ENCODE data around the gene SRSF6.
A peak's percentile ranks its signal among the peaks of the same experiment; 100 is the strongest.
"Not testable (repeated sequence)": the region's sequence is repeated elsewhere in the genome, so short reads cannot be mapped to it uniquely, and the experiment has no call there.

Gene SRSF6

DNA sequence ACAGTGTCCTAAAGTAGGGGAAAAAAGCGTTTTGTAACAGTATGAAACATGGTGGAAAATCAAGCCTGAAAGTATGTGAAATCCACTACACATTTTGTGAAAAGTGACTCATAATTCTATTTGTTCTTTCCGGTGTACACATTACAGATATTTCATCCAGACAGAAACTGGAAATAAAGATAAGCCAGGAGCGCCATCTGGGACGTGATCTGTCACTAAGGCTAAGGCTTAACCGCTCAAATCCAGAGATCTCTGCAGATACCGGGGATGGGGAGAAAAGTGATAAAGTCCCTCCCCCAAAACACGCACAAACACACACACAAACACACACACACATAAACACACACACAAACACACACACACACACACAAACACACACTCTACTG, 26.6 kb upstream of the SRSF6 start:
- Histone ChIP-seq H3K9me3 (ENCODE audit: control insufficient read depth, insufficient read depth, low read depth, low read length) (no peaks in the 10 kb centered on the region), H3K4me3 (ENCODE audit: low read depth, low read length) (0 out of 2 replicates have a peak overlapping the region, but pooled peaks have one; percentile 39), H3K4me1 (ENCODE audit: control insufficient read depth, insufficient read depth, low read length) (peaks cover 12% of the 10 kb centered on the region), H3K27ac (ENCODE audit: low read depth, low read length) (no peak overlapping the region), H3K36me3 (ENCODE audit: control insufficient read depth, insufficient read depth, low read length) (no peaks in the 10 kb centered on the region), H3K27me3 (ENCODE audit: control insufficient read depth, insufficient read depth, low read length) (0 out of 2 replicates have a peak, but pooled peaks cover 6% of the 10 kb centered on the region), H3K9ac (ENCODE audit: low read length) (no peak overlapping the region)

DNA sequence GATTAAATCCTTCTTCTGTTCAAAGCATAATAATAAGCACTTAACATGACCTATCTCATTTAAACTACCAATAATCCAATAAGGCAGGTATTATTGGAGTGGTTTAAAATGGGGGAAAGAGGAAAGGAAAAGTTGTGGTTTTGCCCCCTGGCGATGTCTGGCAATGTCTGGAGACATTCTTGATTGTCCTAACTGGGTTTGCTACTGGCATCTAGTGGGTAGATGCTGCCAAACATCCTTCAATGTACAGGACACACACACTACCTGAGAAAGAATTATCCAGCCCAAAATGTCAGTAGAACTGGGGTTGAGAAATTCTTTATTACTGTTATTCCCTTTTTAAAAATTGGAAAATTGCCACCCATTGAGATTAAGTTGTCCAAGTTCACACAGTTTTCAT, 25.2 kb upstream of the SRSF6 start:
- Histone ChIP-seq H3K9me3 (ENCODE audit: control insufficient read depth, insufficient read depth, low read depth, low read length) (no peaks in the 10 kb centered on the region), H3K27me3 (ENCODE audit: control insufficient read depth, insufficient read depth, low read length) (no peaks in the 10 kb centered on the region), H3K36me3 (ENCODE audit: control insufficient read depth, insufficient read depth, low read length) (no peaks in the 10 kb centered on the region), H3K9ac (ENCODE audit: low read length) (no peak overlapping the region), H3K4me1 (ENCODE audit: control insufficient read depth, insufficient read depth, low read length) (peaks cover 12% of the 10 kb centered on the region), H3K4me3 (ENCODE audit: low read depth, low read length) (no peak overlapping the region), H3K27ac (ENCODE audit: low read depth, low read length) (no peak overlapping the region)

DNA sequence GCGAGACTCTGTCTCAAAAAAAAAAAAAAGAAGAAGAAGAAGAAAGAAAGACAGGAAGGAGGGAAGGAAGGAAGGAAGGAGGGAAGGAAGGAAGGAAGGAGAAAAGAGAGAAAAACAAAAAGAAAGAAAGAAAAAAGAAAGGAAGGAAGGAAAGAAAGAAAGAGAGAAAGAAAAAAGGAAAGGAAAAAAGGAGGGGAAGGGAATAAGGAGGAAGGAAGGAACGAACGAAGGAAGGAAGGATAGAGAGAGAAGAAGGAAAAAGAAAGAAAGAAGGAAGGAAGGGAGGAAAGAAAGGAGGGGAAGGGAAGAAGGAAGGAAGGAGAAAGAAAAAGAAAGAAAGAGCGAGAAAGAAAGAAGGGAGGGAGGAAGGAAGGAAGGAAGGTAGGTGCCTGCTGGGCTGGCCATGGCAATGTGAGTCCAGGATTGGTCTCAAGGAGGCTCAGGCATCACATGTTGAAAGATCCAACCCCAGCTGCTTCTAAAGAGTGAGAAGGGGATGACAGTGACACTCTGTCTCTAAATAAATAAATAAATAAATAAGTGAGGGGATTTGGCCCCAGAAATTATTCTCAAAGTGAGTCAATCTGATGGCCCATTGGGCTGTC, 24.3 kb upstream of the SRSF6 start:
- no peaks in the 10 kb centered on the region for H3K36me3 ChIP-seq (ENCODE audit: control insufficient read depth, insufficient read depth, low read length)
- H3K4me3 ChIP-seq (ENCODE audit: low read depth, low read length): no peak overlapping the region
- peaks cover 12% of the 10 kb centered on the region for H3K4me1 ChIP-seq (ENCODE audit: control insufficient read depth, insufficient read depth, low read length)
- no peak overlapping the region for H3K27ac ChIP-seq (ENCODE audit: low read depth, low read length)
- H3K9ac ChIP-seq (ENCODE audit: low read length): no peak overlapping the region
- no peaks in the 10 kb centered on the region for H3K27me3 ChIP-seq (ENCODE audit: control insufficient read depth, insufficient read depth, low read length)
- no peaks in the 10 kb centered on the region for H3K9me3 ChIP-seq (ENCODE audit: control insufficient read depth, insufficient read depth, low read depth, low read length)

DNA sequence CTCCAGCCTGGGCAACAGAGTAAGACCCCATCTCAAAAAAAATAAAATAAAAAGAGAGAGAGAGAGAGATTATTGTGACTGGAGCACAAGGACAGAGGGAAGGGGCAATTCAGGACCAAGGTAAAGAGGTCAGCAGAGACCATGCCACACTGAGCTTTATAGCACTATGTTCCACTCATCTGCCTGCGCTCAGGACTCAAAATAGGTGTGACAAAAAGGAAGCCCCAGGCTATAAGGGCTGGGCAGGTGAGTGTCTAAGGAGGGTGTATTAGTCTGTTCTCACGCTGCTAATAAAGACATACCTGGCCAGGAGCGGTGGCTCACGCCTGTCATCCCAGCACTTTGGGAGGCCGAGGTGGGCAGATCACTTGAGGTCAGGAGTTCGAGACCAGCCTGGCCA, 23.1 kb upstream of the SRSF6 start:
- Histone ChIP-seq H3K4me1 (ENCODE audit: control insufficient read depth, insufficient read depth, low read length) (peaks cover 12% of the 10 kb centered on the region), H3K27ac (ENCODE audit: low read depth, low read length) (no peak overlapping the region), H3K36me3 (ENCODE audit: control insufficient read depth, insufficient read depth, low read length) (no peaks in the 10 kb centered on the region)

GRCh38 chr20:43438578-43439316, 18.9 kb upstream of the SRSF6 start:
- H3K27me3 ChIP-seq (ENCODE audit: control insufficient read depth, insufficient read depth, low read length): no peaks in the 10 kb centered on the region
- no peaks in the 10 kb centered on the region for H3K36me3 ChIP-seq (ENCODE audit: control insufficient read depth, insufficient read depth, low read length)
- peaks cover 6% of the 10 kb centered on the region; the same call in 1 of the 2 replicates for H3K4me1 ChIP-seq (ENCODE audit: control insufficient read depth, insufficient read depth, low read length)
- no peak overlapping the region for H3K9ac ChIP-seq (ENCODE audit: low read length)
- H3K4me3 ChIP-seq (ENCODE audit: low read depth, low read length): no peak overlapping the region
- no peak overlapping the region for H3K27ac ChIP-seq (ENCODE audit: low read depth, low read length)
- no peaks in the 10 kb centered on the region for H3K9me3 ChIP-seq (ENCODE audit: control insufficient read depth, insufficient read depth, low read depth, low read length)

More for the DNA sequence above, 23.1 kb upstream of the SRSF6 start:
- Histone ChIP-seq H3K9ac (ENCODE audit: low read length) (no peak overlapping the region), H3K4me3 (ENCODE audit: low read depth, low read length) (no peak overlapping the region), H3K9me3 (ENCODE audit: control insufficient read depth, insufficient read depth, low read depth, low read length) (no peaks in the 10 kb centered on the region), H3K27me3 (ENCODE audit: control insufficient read depth, insufficient read depth, low read length) (no peaks in the 10 kb centered on the region)

DNA sequence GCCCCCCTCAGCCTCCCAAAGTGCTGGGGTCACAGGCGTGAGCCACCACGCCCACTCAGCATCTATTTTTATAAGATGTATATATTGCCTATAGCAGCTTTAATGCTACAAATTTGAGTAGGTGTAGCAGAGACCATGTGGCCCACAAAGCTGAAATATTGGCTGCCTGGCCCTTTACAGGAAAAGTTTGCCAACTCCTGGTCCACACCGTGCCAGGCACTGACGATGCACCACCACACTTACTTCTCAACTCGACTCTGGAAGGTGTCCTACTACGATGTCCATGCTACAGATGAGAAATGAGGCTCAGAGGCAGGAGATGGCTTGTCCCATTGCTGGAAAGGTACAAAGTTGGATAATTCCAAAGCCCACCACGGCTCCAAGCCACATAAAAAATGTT, 17.2 kb upstream of the SRSF6 start:
- Histone ChIP-seq H3K9ac (ENCODE audit: low read length) (no peak overlapping the region), H3K4me1 (ENCODE audit: control insufficient read depth, insufficient read depth, low read length) (peaks cover 6% of the 10 kb centered on the region; the same call in 1 of the 2 replicates), H3K27me3 (ENCODE audit: control insufficient read depth, insufficient read depth, low read length) (no peaks in the 10 kb centered on the region), H3K36me3 (ENCODE audit: control insufficient read depth, insufficient read depth, low read length) (no peaks in the 10 kb centered on the region), H3K4me3 (ENCODE audit: low read depth, low read length) (no peak overlapping the region), H3K27ac (ENCODE audit: low read depth, low read length) (no peak overlapping the region), H3K9me3 (ENCODE audit: control insufficient read depth, insufficient read depth, low read depth, low read length) (no peaks in the 10 kb centered on the region)

DNA sequence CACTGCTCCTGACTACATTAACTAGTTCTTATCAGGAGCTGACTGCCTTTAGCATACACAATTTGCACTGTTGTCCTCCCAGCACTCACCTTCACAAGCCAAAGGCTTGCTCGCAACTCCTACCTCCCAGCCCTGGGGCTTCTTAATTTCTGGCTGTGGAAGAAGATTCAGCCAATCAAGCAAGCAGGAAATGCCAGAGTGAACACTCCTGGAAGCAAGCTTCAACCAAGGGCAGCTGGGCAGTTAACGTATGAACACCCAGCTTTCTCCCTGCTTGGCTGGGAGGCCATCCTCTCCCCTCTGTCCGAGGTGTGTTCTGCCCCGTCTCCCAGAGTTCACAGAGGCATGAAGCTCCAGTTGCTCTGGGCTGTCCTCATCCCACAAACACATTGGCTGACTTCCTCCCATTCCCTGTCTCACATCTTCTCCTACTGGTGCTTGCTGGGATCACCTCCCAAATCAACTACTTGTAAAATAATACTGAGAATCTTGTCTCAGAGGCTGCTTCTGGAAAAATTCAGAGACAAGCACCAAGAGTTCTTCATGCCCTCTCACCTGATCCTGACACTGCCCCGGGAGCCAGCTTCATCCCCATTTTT, 15.3 kb upstream of the SRSF6 start:
- Histone ChIP-seq H3K9me3 (ENCODE audit: control insufficient read depth, insufficient read depth, low read depth, low read length) (no peaks in the 10 kb centered on the region), H3K9ac (ENCODE audit: low read length) (no peak overlapping the region), H3K4me3 (ENCODE audit: low read depth, low read length) (no peak overlapping the region), H3K36me3 (ENCODE audit: control insufficient read depth, insufficient read depth, low read length) (no peaks in the 10 kb centered on the region), H3K4me1 (ENCODE audit: control insufficient read depth, insufficient read depth, low read length) (peaks cover 6% of the 10 kb centered on the region; the same call in 1 of the 2 replicates), H3K27me3 (ENCODE audit: control insufficient read depth, insufficient read depth, low read length) (no peaks in the 10 kb centered on the region), H3K27ac (ENCODE audit: low read depth, low read length) (no peak overlapping the region)

DNA sequence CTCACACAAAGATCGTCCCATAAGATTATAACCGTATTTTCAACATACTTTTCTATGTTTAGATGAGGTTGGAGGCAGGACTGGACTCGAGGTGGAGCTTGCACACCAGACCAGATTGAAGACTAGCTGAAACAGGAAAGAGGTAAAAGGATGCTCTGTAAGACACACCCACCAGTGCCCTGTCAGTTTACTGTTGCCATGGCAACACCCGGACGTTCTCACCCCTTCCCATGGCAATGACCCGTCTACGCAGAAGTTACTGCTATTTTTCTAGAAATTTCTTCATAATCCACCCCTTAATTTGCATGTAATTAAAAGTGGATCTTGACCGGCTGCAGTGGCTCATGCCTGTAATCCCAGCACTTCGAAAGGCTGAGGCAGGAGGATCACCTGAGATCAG, 13.6 kb upstream of the SRSF6 start:
- peaks cover 6% of the 10 kb centered on the region; the same call in 1 of the 2 replicates for H3K4me1 ChIP-seq (ENCODE audit: control insufficient read depth, insufficient read depth, low read length)
- H3K27me3 ChIP-seq (ENCODE audit: control insufficient read depth, insufficient read depth, low read length): no peaks in the 10 kb centered on the region
- no peaks in the 10 kb centered on the region for H3K9me3 ChIP-seq (ENCODE audit: control insufficient read depth, insufficient read depth, low read depth, low read length)
- H3K36me3 ChIP-seq (ENCODE audit: control insufficient read depth, insufficient read depth, low read length): no peaks in the 10 kb centered on the region
- H3K9ac ChIP-seq (ENCODE audit: low read length): no peak overlapping the region
- no peak overlapping the region for H3K27ac ChIP-seq (ENCODE audit: low read depth, low read length)
- H3K4me3 ChIP-seq (ENCODE audit: low read depth, low read length): no peak overlapping the region

- Histone ChIP-seq H3K36me3 (ENCODE audit: control insufficient read depth, insufficient read depth, low read length) (no peaks in the 10 kb centered on the region), H3K27ac (ENCODE audit: low read depth, low read length) (no peak overlapping the region), H3K27me3 (ENCODE audit: control insufficient read depth, insufficient read depth, low read length) (no peaks in the 10 kb centered on the region), H3K4me1 (ENCODE audit: control insufficient read depth, insufficient read depth, low read length) (peaks cover 6% of the 10 kb centered on the region; the same call in 1 of the 2 replicates), H3K9me3 (ENCODE audit: control insufficient read depth, insufficient read depth, low read depth, low read length) (no peaks in the 10 kb centered on the region), H3K4me3 (ENCODE audit: low read depth, low read length) (no peak overlapping the region), H3K9ac (ENCODE audit: low read length) (no peak overlapping the region)
Measured at GRCh38 chr20:43446361-43446879, 11.3 kb upstream of the SRSF6 start.

- H3K4me1 ChIP-seq (ENCODE audit: control insufficient read depth, insufficient read depth, low read length); H3K27ac ChIP-seq (ENCODE audit: low read depth, low read length): not testable (repeated sequence)
Measured at GRCh38 chr20:43448431-43448747, 9.3 kb upstream of the SRSF6 start.

More at GRCh38 chr20:43448431-43448747, 9.3 kb upstream of the SRSF6 start:
- H3K36me3 ChIP-seq (ENCODE audit: control insufficient read depth, insufficient read depth, low read length); H3K9ac ChIP-seq (ENCODE audit: low read length); H3K27me3 ChIP-seq (ENCODE audit: control insufficient read depth, insufficient read depth, low read length); H3K9me3 ChIP-seq (ENCODE audit: control insufficient read depth, insufficient read depth, low read depth, low read length): not testable (repeated sequence)
- 0 out of 2 replicates have a peak overlapping the region, but pooled peaks have one; percentile 1 for H3K4me3 ChIP-seq (ENCODE audit: low read depth, low read length)

Measured in HUES6 (cell line).